OCI-LY3 (cell line): ENCODE results near the gene SH2D4B.
"Not testable (repeated sequence)": the region's sequence is repeated elsewhere in the genome, so short reads cannot be mapped to it uniquely, and the experiment has no call there.

Experiments
- EZH2phosphoT487 ChIP-seq: fragments of 200-600 bp; shearing (Covaris generic); IDR thresholded peaks from 2 replicates; pipeline ENCODE4 v1.6.1; 2018; ENCODE audit warnings: antibody characterized with exemption, mixed run types, low read depth
- TF ChIP-seq, protein P1 (sequence below): fragments of 200-600, 300-600 bp; sonication (generic); IDR thresholded peaks from 2 replicates; pipeline ENCODE4 v1.5.1; 2014; ENCODE audit warnings: antibody characterized with exemption, low read length, low read depth

DNA sequence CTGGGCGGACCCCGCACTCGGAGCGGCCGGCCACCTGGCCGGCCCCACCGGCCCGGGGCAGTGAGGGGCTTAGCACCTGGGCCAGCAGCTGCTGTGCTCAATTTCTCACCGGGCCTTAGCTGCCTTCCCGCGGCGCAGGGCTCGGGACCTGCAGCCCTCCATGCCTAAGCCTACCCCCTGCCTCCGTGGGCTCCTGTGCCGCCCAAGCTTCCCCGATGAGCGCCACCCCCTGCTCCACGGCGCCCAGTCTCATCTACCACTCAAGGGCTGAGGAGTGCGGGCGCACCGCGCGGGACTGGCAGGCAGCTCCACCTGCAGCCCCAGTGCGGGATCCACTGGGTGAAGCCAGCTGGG lies 5.6 kb downstream of the SH2D4B start:
- TF ChIP-seq, protein P1, sequence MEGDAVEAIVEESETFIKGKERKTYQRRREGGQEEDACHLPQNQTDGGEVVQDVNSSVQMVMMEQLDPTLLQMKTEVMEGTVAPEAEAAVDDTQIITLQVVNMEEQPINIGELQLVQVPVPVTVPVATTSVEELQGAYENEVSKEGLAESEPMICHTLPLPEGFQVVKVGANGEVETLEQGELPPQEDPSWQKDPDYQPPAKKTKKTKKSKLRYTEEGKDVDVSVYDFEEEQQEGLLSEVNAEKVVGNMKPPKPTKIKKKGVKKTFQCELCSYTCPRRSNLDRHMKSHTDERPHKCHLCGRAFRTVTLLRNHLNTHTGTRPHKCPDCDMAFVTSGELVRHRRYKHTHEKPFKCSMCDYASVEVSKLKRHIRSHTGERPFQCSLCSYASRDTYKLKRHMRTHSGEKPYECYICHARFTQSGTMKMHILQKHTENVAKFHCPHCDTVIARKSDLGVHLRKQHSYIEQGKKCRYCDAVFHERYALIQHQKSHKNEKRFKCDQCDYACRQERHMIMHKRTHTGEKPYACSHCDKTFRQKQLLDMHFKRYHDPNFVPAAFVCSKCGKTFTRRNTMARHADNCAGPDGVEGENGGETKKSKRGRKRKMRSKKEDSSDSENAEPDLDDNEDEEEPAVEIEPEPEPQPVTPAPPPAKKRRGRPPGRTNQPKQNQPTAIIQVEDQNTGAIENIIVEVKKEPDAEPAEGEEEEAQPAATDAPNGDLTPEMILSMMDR = not testable (repeated sequence)
- not testable (repeated sequence) for TF ChIP-seq EZH2phosphoT487
